Left lung (tissue), 10 donors: Measurements from ENCODE around the gene FAM170B. TPM values are rescaled to one million over a fixed set of nuclear protein-coding genes. Genes with fewer than 3 reads are reported as not detected.

ENCODE experiments used
- ATAC-seq: fragments of 200-7000 bp; cut with Tn5 transposase; one replicate; pipeline ENCODE4 v1.9.1; 2020; ENCODE audit warnings: moderate library complexity
- DNase-seq, 4 donors: peaks; one replicate each; pipeline ENCODE4 v3.0.0-alpha.2; 2013 to 2020
- H3K27ac ChIP-seq, 2 donors: fragments of 200-600 bp; sonication (generic) in 1 of 2; one replicate each; pipeline versions ENCODE4 v1.5.0 to v1.8.0; 2020 to 2021
- H3K27me3 ChIP-seq, 2 donors: fragments of 200-600 bp; sonication (generic) in 1 of 2; one replicate each; pipeline versions ENCODE4 v1.5.0 to v1.8.0; 2020 to 2021
- H3K36me3 ChIP-seq, 2 donors: fragments of 200-600 bp; sonication (generic) in 1 of 2; one replicate each; pipeline versions ENCODE4 v1.5.0 to v1.8.0; 2020 to 2021
- H3K4me1 ChIP-seq, 2 donors: fragments of 200-600 bp; one replicate each; pipeline ENCODE4 v1.8.0; 2021
- H3K4me3 ChIP-seq, 2 donors: fragments of 200-600 bp; sonication (generic) in 1 of 2; one replicate each; pipeline versions ENCODE4 v1.5.0 to v1.8.0; 2020 to 2021; ENCODE audit warnings: mild to moderate bottlenecking in 1 of 2
- H3K9me3 ChIP-seq, 2 donors: fragments of 200-600 bp; sonication (generic) in 1 of 2; one replicate each; pipeline versions ENCODE4 v1.5.0 to v1.8.0; 2020 to 2021
- CTCF ChIP-seq, 2 donors: fragments of 200-600 bp; sonication (generic) in 1 of 2; IDR thresholded peaks; one replicate each; pipeline versions ENCODE4 v1.5.0 to v1.8.0; 2021; ENCODE audit warnings: antibody characterized with exemption in 2 of 2
- intact Hi-C, 2 donors: fragments of 100-400 bp; cut with DNase I; formaldehyde crosslinking; loops; one replicate each; pipeline versions ENCODE4 v1.11.2 to v1.14.2; 2022
- polyA plus RNA-seq, 6 donors: library from polyadenylated mRNA; unstranded; fragments of 120-200 nt; gene quantifications; one replicate each; pipeline ENCODE4 v1.2.1, GENCODE V29; 2013; ENCODE audit not compliant: insufficient read length in 6 of 6
- total RNA-seq, 2 donors: library from RNA; stranded (reverse); fragmentation: NEBNext Ultra II Directional; extraction: Animal tissue kit (Norgen Biotek cat#: 25700); gene quantifications; one replicate each; pipeline ENCODE4 v1.2.1, GENCODE V29; 2021
- donor health status: DM: no; HTN: yes; CAD: no.
- donor health status: DM: no; HTN: no; CAD: no.

The FAM170B gene
- total and polyA plus RNA-seq, 8 donors, result 0.26 TPM; not detected in 7

DNA sequence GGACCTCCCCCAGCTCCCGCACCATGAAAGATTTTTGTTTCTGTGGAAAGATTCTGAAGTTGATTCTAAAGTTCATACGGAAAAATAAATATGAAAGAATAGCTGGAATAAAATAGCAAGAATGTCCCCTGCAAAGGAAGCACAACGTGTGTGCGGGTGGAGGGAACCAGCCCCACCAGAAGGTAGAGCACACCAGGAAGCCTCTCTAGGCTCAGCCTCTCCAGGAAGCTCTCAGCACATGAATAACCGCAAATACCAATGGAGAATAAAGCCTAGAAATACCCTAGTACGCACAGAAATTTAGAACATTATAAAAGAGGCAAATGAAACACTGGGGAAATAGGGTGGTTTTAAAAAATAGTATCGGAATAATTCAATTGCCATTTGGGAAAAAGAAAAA is 24.6 kb upstream of the FAM170B start:
- H3K36me3 ChIP-seq, result peaks cover 0 to 10% of the 10 kb centered on the region in 2 donors
- no peaks in the 10 kb centered on the region for H3K27me3 ChIP-seq
- H3K4me1 ChIP-seq, result no peaks in the 10 kb centered on the region
- no peak overlapping the region for H3K27ac ChIP-seq
- ATAC-seq, result no peak
- no peak overlapping the region for H3K4me3 ChIP-seq
- intact Hi-C loops, result no loop called here
- no peak for TF ChIP-seq CTCF (IDR thresholded peaks at IDR 0.05)
- no peak for DNase-seq
- no peaks in the 10 kb centered on the region for H3K9me3 ChIP-seq

- no peak for TF ChIP-seq CTCF (IDR thresholded peaks at IDR 0.05)
- Histone ChIP-seq H3K4me3 (no peak overlapping the region), H3K4me1 (no peaks in the 10 kb centered on the region), H3K9me3 (no peaks in the 10 kb centered on the region), H3K36me3 (peaks cover 0 to 10% of the 10 kb centered on the region in 2 donors), H3K27me3 (no peaks in the 10 kb centered on the region), H3K27ac (no peak overlapping the region)
- ATAC-seq (no peak), DNase-seq (no peak)
- intact Hi-C loops, result no loop called here
Observed at GRCh38 chr10:49157229-49157628, 23.4 kb upstream of the FAM170B start.

GRCh38 chr10:49154641-49155040 is 20.8 kb upstream of the FAM170B start:
- intact Hi-C loops, result no loop called here
- Histone ChIP-seq H3K4me3 (no peak overlapping the region), H3K4me1 (no peaks in the 10 kb centered on the region), H3K36me3 (peaks cover 0 to 4% of the 10 kb centered on the region in 2 donors), H3K27ac (no peak overlapping the region), H3K27me3 (no peaks in the 10 kb centered on the region), H3K9me3 (no peaks in the 10 kb centered on the region)
- ATAC-seq, result no peak
- no peak for DNase-seq
- no peak for TF ChIP-seq CTCF (IDR thresholded peaks at IDR 0.05)

GRCh38 chr10:49153971-49154370 is 20.1 kb upstream of the FAM170B start:
- Histone ChIP-seq H3K9me3 (no peaks in the 10 kb centered on the region), H3K4me1 (no peaks in the 10 kb centered on the region), H3K27ac (no peak overlapping the region), H3K36me3 (peaks cover 0 to 4% of the 10 kb centered on the region in 2 donors), H3K27me3 (no peaks in the 10 kb centered on the region), H3K4me3 (no peak overlapping the region)
- ATAC-seq (no peak), DNase-seq (no peak)
- TF ChIP-seq CTCF (IDR thresholded peaks at IDR 0.05), result no peak
- intact Hi-C loops, result no loop called here

GRCh38 chr10:49153115-49153514 is 19.3 kb upstream of the FAM170B start:
- Histone ChIP-seq H3K27ac (no peak overlapping the region), H3K9me3 (no peaks in the 10 kb centered on the region), H3K4me3 (no peak overlapping the region), H3K4me1 (no peaks in the 10 kb centered on the region), H3K27me3 (no peaks in the 10 kb centered on the region), H3K36me3 (peaks cover 0 to 4% of the 10 kb centered on the region in 2 donors)
- ATAC-seq (no peak), DNase-seq (no peak)
- intact Hi-C loops, result no loop called here
- TF ChIP-seq CTCF (IDR thresholded peaks at IDR 0.05), result no peak
